Vagina (tissue), 2 donors: ENCODE results near the gene CAB39. TPM values are rescaled to one million over a fixed set of nuclear protein-coding genes. Genes with fewer than 3 reads are reported as not detected.
A peak's percentile ranks its signal among the peaks of the same experiment; 100 is the strongest.

Source experiments
- DNase-seq, 2 donors: peaks; one replicate each; pipeline ENCODE4 v3.0.0-alpha.2; 2017; ENCODE audit errors: extremely low spot score in 2 of 2
- H3K27ac ChIP-seq: fragments of 200-600 bp; sonication (generic); one replicate; pipeline ENCODE4 v1.5.1; 2019
- H3K27me3 ChIP-seq: fragments of 200-600 bp; sonication (generic); one replicate; pipeline ENCODE4 v1.5.1; 2019
- H3K36me3 ChIP-seq, 2 donors: fragments of 200-600 bp; sonication (generic); one replicate each; pipeline ENCODE4 v1.5.1; 2017 to 2019
- H3K4me1 ChIP-seq: fragments of 200-600 bp; sonication (generic); one replicate; pipeline ENCODE4 v1.5.1; 2019
- H3K4me3 ChIP-seq, 2 donors: fragments of 200-600 bp; sonication (generic); 1 replicate in 1 of 2; 2 replicates in 1 of 2; pipeline ENCODE4 v1.5.1; 2016 to 2019
- H3K9me3 ChIP-seq: fragments of 200-600 bp; sonication (generic); one replicate; pipeline ENCODE4 v1.5.1; 2019
- CTCF ChIP-seq, 3 experiments: fragments of 450-650 bp in 2 of 3; fragments of 200-600 bp in 1 of 3; sonication (generic) in 1 of 3; IDR thresholded peaks; one replicate each; pipeline ENCODE4 v1.5.1; 2017 to 2019; ENCODE audit warnings: antibody characterized with exemption in 3 of 3, mild to moderate bottlenecking in 2 of 3, moderate library complexity in 2 of 3
- POLR2A ChIP-seq, 2 donors: fragments of 450-650 bp; IDR thresholded peaks; one replicate each; pipeline ENCODE4 v1.6.1; 2017; ENCODE audit warnings: antibody characterized with exemption in 2 of 2, mild to moderate bottlenecking in 2 of 2, moderate library complexity in 2 of 2
- POLR2AphosphoS5 ChIP-seq, 2 donors: sonication (generic); formaldehyde crosslinking; IDR thresholded peaks; one replicate each; pipeline ENCODE4 v1.9.0; 2017; ENCODE audit warnings: antibody characterized with exemption in 2 of 2, mild to moderate bottlenecking in 2 of 2, low read depth in 1 of 2; ENCODE audit not compliant: insufficient read depth in 1 of 2
- intact Hi-C: fragments of 100-400 bp; cut with DNase I; formaldehyde crosslinking; loops from one replicate; pipeline ENCODE4 v1.15.1; 2023
- total RNA-seq: library from RNA; depleted of rRNA; stranded (reverse); fragments of >200 nt; gene quantifications from one replicate; pipeline ENCODE4 v1.2.3, GENCODE V29; 2016

Gene CAB39
- total RNA-seq, 1 donor from 2014 or later, result 59.4 TPM

DNA sequence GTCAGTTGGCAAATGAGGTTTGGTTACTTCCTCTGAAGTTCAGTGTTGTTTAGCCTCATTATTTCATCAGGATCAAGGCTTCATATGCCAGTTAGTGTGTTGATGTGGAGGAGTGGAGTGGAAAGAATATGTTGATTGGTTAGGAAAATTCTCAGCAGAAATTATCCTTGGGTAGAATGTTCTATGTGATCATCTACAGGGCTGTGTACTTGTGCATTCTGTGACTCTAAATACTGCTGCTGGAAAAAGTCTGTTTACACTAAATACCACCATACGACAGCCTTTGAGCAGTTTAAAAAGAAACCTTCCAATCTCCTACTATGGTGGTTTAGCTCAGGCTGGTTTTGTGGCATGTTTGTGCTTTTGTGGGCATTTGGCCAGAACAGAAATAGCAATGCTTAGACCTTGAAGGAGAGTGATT lies 25.8 kb downstream of the CAB39 start:
- intact Hi-C loops, result no loop called here
- DNase-seq, result no peak
- Histone ChIP-seq H3K9me3 (no peaks in the 10 kb centered on the region), H3K36me3 (no peaks in the 10 kb centered on the region), H3K4me1 (peaks cover 50% of the 10 kb centered on the region), H3K4me3 (no peak overlapping the region), H3K27me3 (no peaks in the 10 kb centered on the region), H3K27ac (peak overlapping the region; percentile 40)
- TF ChIP-seq POLR2AphosphoS5 (IDR thresholded peaks at IDR 0.05; ENCODE audit: insufficient read depth in 1 of 2, low read depth in 1 of 2) (no peak), POLR2A (IDR thresholded peaks at IDR 0.05) (no peak), CTCF (IDR thresholded peaks at IDR 0.05) (no peak)

GRCh38 chr2:230738924-230739323 lies 26.3 kb downstream of the CAB39 start:
- H3K4me1 ChIP-seq, result peaks cover 47% of the 10 kb centered on the region
- H3K4me3 ChIP-seq, result no peak overlapping the region
- no peak for DNase-seq
- intact Hi-C loops, result no loop called here
- no peaks in the 10 kb centered on the region for H3K27me3 ChIP-seq
- no peak overlapping the region for H3K27ac ChIP-seq
- H3K9me3 ChIP-seq, result no peaks in the 10 kb centered on the region
- no peaks in the 10 kb centered on the region for H3K36me3 ChIP-seq
- no peak for TF ChIP-seq POLR2A (IDR thresholded peaks at IDR 0.05)
- no peak for TF ChIP-seq CTCF (IDR thresholded peaks at IDR 0.05)
- no peak for TF ChIP-seq POLR2AphosphoS5 (IDR thresholded peaks at IDR 0.05; ENCODE audit: insufficient read depth in 1 of 2, low read depth in 1 of 2)

DNA sequence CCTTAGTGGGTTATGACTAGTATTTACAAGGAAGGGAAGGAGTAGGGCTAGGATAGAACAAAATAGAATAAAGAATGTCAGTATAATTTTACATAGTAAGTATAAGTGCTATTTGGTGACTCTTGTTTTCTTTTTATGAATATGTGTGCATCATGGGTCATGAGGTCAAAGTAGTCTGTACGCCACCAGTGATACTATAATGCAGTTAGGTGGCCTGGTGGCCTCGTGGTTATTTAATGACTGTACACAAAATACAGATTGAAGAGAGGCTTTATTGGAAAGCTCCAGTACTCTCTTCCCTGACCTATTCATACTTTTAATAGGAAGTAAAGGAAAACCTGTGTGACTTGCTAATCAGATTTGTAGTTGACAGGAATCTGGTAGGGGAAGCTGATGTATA lies 27.3 kb downstream of the CAB39 start:
- Histone ChIP-seq H3K4me1 (peaks cover 36% of the 10 kb centered on the region), H3K27me3 (no peaks in the 10 kb centered on the region), H3K4me3 (no peak overlapping the region), H3K27ac (no peak overlapping the region), H3K9me3 (no peaks in the 10 kb centered on the region), H3K36me3 (no peaks in the 10 kb centered on the region)
- DNase-seq, result no peak
- no peak for TF ChIP-seq CTCF (IDR thresholded peaks at IDR 0.05)
- no peak for TF ChIP-seq POLR2AphosphoS5 (IDR thresholded peaks at IDR 0.05; ENCODE audit: insufficient read depth in 1 of 2, low read depth in 1 of 2)
- TF ChIP-seq POLR2A (IDR thresholded peaks at IDR 0.05), result no peak
- intact Hi-C loops, result no loop called here

DNA sequence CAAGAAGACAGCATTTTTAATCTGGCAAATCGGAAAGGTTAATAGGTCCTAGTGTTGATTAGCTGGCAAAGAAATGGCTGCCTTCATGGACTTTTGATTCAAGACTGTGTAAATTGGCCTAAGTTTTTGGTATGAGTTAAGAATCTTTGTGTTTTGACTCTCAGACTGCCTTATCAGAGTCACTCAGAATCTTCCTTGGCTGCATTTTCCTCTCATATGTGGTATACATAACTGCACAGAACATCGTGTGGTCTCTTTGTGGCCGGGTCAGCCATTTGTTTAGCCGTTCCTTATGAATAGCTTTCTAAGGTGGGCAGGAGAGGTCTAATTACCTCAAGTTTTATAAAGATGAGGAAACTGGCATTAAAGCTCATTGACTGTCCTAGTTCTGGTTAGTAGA lies 30.1 kb downstream of the CAB39 start:
- Histone ChIP-seq H3K36me3 (no peaks in the 10 kb centered on the region), H3K4me3 (no peak overlapping the region), H3K4me1 (peaks cover 11% of the 10 kb centered on the region), H3K27me3 (no peaks in the 10 kb centered on the region), H3K9me3 (no peaks in the 10 kb centered on the region), H3K27ac (no peak overlapping the region)
- intact Hi-C loops, result no loop called here
- TF ChIP-seq CTCF (IDR thresholded peaks at IDR 0.05) (no peak), POLR2A (IDR thresholded peaks at IDR 0.05) (no peak)
- DNase-seq, result no peak

- DNase-seq, result no peak
- Histone ChIP-seq H3K4me1 (peaks cover 20% of the 10 kb centered on the region), H3K27ac (no peak overlapping the region), H3K9me3 (no peaks in the 10 kb centered on the region), H3K36me3 (no peaks in the 10 kb centered on the region), H3K4me3 (no peak overlapping the region), H3K27me3 (no peaks in the 10 kb centered on the region)
- TF ChIP-seq POLR2A (IDR thresholded peaks at IDR 0.05) (no peak), CTCF (IDR thresholded peaks at IDR 0.05) (no peak), POLR2AphosphoS5 (IDR thresholded peaks at IDR 0.05; ENCODE audit: insufficient read depth in 1 of 2, low read depth in 1 of 2) (no peak)
- intact Hi-C loops, result no loop called here
These were observed 33.6 kb downstream of the CAB39 start for GRCh38 chr2:230746213-230746612.
